ENCODE results near the gene LSM11.

The LSM11 gene

DNA sequence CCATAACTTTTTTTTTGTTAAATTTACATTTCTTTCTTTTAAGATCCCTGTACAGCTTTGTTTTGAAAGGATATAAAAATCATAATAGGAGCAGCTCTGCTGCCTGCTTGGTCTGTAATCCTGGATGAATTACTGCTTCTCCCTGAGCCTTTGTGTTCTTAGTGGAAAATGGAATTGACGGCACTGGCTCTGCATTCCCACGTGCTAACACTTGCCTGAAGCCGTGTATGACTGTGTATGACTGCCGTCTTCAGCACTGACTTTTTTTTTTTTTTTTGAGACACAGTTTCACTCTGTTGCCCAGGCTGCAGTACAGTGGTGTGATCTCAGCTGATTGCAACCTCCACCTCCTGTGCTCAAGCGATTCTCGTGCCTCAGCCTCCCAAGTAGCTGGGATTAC lies 7.5 kb upstream of the LSM11 start:
- FAIRE-seq, result no peak

GRCh38 chr5:157739388-157740228 lies 3.9 kb upstream of the LSM11 start:
- no peak for FAIRE-seq

- FAIRE-seq, result no peak
Observed at GRCh38 chr5:157740229-157740610, 3.3 kb upstream of the LSM11 start.

DNA sequence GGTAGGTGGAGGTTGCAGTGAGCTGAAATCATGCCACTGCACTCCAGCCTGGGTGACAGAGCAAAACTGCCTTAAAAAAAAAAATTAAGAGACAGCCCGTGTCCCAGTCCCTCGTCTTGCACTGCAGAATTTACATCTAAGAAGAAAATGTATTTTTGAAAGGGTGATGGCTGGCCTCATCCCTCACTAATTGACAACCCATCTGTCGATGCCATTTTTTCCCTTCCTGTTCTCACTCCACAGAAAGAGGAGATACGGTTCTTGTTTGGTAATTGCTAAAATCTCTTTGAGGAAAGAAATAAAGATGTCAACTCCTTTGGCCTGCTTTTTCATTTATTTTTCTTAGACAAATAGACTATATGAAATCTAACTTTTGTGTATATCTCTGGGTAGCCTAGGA lies 2.4 kb upstream of the LSM11 start:
- FAIRE-seq, result no peak

DNA sequence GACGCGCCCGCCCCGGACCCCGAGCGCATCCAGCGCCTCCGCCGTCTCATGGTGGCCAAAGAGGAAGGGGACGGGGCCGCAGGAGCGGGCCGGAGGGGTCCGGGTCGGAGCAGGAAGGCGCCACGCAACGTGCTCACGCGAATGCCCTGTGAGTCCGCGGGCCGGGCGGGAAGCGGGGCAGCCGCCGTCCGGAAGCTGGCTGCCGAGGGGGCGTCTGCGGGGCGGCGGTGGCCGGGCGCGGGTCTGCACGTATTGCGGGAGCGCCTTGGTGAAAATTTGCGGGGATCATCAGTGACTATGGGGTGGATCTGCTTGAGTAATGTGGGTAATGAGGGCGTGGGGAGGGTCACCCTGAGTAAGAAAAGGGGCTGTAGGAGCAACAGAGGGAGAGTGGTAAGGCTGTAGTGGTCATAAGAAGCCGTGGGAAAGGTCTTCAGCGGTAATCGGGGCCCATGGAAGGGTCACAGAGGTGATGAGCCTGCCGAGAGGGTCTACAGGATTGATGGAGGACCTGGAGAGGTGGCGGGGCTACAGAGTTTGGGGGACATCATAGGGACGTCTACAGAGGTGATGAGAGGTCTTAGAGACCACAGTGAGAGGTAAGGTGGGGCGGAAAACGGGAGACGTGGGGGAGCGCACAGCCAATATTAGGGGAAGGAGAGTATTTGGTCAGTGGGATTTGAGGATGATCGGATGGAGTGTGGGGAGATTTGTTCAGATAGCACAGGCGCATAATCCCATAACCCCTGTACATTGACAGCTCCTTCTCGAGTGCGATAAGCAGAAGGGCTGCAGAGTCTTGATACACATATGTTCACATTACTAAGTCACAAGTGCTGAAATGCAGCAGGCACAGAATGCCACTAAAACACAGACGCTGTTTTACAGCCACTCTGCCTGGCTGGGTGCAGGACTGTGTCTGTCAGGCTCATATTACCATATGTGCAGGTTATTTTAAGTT lies 819 bp downstream of the LSM11 start:
- no peak for FAIRE-seq

DNA sequence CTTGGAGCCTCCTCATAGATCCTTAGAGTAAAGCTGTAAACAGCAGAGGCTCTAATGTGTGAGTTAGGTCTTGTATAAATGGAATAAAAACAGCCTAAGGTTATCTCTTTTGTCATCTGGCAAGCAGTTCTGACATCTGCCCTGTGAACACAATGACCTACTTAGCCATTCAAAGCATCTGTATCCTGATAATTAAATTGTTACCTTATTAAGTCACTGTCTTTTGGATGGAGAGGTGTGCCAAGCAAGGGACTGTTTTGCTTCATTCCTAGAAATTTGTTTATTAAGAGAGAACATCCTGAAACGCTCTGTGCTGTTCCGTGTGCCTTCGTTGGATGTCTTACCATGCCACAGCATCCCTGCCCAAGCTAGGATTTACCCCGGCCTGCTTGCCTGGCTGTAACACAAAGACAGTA lies 1.5 kb downstream of the LSM11 start:
- no peak for FAIRE-seq

- FAIRE-seq, result no peak
Observed at GRCh38 chr5:157747173-157747740, 3.7 kb downstream of the LSM11 start.

- FAIRE-seq, result no peak
Observed at GRCh38 chr5:157747766-157748700, 4.5 kb downstream of the LSM11 start.

DNA sequence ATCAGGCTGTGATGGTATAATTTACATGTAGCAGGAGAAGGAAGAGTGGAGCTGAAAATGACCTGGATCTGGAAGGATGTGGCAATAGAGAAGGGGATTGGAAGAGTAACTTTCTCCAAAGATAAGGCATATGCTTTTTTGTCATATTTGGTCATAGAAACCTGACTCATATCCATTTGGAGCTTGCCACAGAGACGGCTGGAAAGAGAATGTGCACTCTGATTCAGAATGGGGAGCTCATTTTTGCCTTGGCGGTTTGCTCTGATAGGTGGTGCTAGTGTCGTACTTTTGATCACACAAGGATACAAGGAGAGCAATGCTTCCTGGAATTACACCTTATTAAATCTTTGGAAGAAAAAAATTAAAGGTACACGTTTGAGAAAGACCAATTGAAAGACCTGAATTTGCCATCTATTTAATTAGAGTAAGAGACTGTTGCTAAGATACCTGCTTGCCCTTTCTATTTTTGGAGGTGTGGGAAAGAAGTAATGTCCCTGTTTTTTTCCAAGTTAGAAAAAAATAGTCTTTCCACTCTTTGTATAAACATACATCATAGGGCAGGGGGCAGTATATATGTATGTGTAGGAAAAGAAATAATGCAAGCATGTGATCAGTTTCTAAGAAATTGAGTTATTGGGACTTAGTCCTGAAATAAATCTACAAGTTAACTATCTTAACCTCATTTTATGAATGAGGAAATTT lies 5.4 kb downstream of the LSM11 start:
- no peak for FAIRE-seq

DNA sequence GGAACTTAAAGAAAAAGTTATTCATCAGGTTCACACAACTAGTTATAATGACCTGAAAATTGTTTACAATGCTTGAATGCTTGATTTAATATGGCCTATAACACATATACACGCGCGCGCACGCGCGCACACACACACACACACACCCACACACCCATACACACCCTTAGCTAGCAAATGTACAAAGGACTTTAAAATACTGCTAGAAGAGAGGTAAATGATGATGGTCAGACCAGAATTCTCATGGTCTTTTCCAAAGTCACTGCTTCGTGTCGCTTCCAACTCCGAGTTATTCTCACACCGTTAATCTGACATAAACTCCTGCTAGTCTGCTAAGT lies 5.9 kb downstream of the LSM11 start:
- FAIRE-seq, result no peak

GRCh38 chr5:157750320-157750719 lies 6.8 kb downstream of the LSM11 start:
- FAIRE-seq, result no peak

GRCh38 chr5:157756122-157756521 lies 12.6 kb downstream of the LSM11 start:
- no peak for FAIRE-seq

DNA sequence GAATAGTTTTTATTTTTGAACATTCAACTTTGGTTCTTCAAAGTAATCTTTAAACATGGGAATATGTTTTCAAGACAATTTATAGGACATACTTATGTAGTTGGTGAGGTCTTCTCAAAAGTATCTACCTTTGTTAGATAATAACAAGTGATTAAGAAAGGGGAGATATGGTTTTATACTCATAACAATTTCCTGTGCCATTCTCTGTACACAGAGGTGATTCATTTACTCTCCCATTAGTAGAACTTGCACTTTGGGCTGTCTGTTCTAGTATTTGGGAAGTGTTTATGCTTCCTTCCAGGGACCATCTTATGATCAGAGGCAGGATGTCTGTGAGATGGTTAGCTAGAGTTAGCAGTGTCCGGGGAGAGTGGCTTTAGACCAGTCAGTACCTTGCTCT lies 15.2 kb downstream of the LSM11 start:
- no peak for FAIRE-seq

- FAIRE-seq, result peak; percentile 95
Observed at GRCh38 chr5:157761690-157762621, 18.4 kb downstream of the LSM11 start.

DNA sequence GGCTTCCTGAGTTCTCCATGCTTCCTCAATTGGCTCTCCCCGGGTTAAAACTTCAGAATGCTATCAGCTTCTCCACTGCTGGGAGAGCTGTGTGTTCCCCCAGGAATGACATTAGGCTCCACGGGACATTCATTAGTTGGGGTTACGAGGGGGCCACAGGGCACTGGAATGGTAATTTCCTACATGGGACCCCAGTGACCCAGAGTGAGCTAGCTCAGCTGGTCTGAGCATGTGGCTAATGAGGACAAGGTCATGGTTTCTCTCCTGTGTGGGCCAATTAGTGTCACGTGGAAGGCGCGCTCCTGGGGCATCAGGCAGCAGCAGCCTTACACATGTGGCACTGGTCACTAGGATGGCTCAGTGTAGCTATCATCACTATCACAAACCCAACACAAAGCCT lies 21.0 kb downstream of the LSM11 start:
- no peak for FAIRE-seq

DNA sequence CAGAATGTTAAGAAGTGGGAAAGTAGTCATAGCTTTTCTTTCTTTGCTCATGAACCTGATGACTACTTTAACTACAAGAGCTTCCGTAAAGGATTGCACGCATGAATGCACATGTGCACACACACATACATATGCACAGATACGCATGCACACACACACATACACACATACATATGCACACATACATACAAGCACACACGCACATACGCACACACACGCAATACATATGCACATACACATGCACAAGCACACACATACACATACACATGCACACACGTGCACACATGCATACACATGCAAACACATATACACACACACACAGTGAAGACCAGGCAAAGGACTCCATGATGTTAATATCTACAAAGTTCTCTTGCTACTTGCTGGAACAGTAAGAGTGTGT lies 22.9 kb downstream of the LSM11 start:
- no peak for FAIRE-seq

DNA sequence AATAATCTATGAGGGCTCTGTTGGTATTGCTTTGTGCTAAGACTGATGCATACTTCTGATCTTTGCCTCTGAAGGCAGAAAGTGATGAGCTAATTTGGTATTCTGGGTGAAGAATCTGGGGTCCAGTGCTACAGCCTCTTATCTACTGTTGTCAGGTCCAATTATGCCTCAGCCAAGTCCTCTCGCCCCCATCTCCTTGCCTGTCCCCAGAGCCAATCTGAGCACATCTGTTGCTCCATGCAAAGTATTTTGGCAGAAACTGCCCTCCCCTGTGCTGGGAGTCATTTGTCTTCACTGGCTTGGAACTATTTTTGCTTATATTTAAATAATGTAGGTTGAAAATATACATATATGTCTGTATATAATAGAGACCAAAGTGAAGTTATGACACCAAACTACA lies 23.4 kb downstream of the LSM11 start:
- no peak for FAIRE-seq

DNA sequence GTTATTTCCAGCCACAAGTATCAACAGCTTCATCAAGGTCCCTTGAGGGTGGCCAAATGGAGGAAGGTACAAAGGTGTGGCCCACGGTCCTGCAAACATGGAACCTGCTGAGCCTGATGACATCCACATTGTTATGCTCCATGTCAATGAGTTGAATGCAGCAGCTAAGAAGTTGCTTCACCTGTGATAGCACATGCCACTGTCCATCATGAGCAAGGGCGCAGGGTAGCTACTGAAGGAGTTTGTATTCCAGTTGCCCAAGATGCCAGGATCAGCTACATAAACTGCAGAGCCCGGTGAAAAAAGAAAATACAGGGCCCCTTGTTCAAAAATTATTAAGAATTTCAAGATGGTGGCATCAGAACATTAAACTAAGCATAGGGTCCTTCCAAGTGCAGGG lies 24.2 kb downstream of the LSM11 start:
- FAIRE-seq, result no peak

DNA sequence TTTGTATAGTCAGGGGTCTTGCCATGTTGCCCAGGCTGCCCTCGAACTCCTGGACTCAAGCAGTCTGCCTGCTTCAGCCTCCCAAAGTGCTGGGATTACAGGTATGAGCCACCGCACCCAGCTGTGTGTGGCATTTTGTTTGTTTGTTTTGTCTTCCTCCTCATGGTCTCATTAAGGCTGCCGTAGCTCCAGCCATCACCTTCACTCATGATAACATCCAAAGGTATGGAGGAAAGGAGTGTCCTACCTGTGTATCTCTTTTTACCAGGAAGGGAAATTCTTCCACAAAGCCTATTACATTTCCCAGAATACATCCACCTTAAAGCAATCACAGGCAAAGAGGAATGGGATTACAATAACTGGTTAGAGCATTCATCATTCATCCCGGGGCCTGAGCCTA lies 27.2 kb downstream of the LSM11 start:
- no peak for FAIRE-seq

- no peak for FAIRE-seq
Observed at GRCh38 chr5:157772127-157772526, 28.6 kb downstream of the LSM11 start.
